GM18867 (cell line): ENCODE data around the gene C2CD3.

Source experiments
- ATAC-seq: cut with Tn5 transposase; IDR thresholded peaks from one replicate; pipeline ENCODE4 v1.9.1; 2021; ENCODE audit warnings: mild to moderate bottlenecking, moderate library complexity; ENCODE audit not compliant: unreplicated experiment

Gene C2CD3

GRCh38 chr11:74023276-74023675 lies 147.5 kb downstream of the C2CD3 start:
- no peak for ATAC-seq

DNA sequence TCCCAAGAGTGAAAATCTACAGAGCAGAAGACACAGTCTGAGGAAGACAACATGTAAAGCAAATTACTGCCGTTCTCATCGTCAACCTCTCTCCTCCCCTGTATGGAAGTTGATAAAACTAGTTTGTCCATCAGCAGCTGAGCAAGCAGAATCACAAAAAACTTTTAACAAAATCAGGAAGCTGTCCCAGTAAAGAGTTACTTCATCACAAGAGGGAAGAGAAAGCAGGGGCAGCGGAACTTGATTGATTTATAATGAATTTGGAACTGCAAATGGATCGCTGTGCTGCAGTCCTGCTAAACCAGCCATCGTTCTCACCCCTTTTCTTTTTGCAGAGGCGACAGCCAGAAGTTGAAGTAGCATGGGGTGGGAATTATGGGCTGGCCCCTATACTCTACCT lies 148.3 kb downstream of the C2CD3 start:
- no peak for ATAC-seq

GRCh38 chr11:74021998-74022397 lies 148.8 kb downstream of the C2CD3 start:
- no peak for ATAC-seq

GRCh38 chr11:74020539-74020938 lies 150.3 kb downstream of the C2CD3 start:
- ATAC-seq, result peak; percentile 59

GRCh38 chr11:74019860-74020259 lies 150.9 kb downstream of the C2CD3 start:
- ATAC-seq, result no peak

DNA sequence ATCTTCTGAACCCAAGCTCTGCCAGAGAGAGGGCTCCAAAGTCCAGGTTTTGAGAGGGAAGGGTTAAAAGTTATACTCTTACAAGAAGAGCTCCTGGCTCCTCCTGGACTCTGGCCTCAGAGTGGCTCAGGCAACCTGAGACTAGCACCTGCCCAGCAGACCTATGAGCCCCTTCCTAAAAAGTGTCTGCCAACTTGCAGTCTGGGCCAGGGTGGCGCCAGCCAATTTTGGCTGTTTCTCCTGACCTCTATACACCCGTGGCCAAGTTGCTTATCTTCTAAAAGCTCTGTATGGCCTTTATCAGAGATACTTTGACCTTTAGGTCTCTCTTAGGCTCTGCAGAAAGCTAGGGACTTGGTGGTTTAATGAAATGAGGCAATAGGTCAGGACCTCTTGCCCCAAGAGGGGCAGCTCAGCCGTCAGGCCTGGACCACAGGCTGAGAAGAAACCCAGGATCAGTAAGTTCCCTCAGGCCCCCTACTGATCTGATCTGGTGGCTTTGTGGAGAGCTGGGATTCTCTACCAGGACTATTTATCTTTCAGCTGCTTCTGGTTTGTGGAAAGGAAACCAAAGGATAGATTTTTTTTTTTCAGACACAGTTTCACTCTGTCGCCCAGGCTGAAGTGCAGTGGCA lies 151.6 kb downstream of the C2CD3 start:
- ATAC-seq, result no peak

GRCh38 chr11:74018331-74019005 lies 152.3 kb downstream of the C2CD3 start:
- no peak for ATAC-seq

- no peak for ATAC-seq
These were observed 153.2 kb downstream of the C2CD3 start for GRCh38 chr11:74017631-74018030.

DNA sequence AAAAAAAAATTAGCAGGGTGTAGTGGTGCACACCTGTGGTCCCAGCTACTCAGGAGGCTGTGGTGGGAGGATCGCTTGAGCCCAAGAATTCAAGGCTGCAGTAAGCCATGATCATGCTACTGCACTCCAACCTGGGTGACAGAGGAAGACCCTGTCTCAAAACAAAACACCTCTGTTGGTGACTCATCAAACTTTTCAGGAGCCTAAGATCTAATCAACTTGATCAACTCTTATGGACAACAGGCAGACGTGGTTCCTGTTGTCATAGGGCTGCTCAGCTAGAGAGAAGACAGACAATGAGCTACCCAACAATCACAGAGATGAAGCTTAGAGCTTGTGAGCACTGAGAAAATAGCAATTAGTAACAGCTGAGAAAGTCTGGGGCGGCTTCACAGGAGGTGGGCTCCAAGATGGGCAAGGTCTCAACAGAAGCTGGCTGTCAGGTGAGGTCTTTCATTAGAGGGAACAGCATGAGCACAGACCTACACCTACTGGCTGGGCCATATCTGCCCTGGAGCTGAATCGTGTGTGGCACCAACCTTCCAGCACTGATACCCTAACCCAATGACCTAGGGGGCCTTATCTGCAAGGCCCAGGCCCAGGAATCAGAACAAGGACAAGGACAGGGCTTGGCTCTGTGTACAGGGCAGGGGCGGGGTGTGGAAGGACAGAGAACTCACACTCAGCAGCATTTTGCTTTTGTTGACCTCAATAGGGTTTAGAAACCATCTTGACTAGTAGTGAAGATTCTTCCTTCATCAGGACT lies 154.7 kb downstream of the C2CD3 start:
- no peak for ATAC-seq

DNA sequence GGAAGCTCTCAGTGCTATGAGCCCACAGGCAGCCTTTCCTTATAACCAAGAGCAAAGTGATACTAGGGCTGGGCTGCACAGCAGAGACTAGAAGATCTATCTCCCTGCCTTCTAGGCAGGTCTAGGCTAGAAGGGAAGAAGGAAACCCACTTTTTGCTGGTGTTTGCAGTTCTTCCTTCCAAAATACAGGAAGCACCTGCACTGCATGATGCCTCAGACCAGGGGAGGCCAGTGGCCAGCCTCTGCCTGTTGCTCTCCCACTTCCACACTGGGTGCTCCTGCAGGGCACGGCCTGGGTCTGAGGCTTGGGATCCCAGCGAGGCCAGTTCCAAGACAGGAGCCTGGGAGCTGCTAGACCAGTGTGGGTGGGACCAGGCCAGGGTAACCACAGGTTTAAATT lies 155.9 kb downstream of the C2CD3 start:
- no peak for ATAC-seq

GRCh38 chr11:74013141-74013540 lies 157.7 kb downstream of the C2CD3 start:
- ATAC-seq, result no peak

- no peak for ATAC-seq
These were observed 158.6 kb downstream of the C2CD3 start for GRCh38 chr11:74012074-74012809.

DNA sequence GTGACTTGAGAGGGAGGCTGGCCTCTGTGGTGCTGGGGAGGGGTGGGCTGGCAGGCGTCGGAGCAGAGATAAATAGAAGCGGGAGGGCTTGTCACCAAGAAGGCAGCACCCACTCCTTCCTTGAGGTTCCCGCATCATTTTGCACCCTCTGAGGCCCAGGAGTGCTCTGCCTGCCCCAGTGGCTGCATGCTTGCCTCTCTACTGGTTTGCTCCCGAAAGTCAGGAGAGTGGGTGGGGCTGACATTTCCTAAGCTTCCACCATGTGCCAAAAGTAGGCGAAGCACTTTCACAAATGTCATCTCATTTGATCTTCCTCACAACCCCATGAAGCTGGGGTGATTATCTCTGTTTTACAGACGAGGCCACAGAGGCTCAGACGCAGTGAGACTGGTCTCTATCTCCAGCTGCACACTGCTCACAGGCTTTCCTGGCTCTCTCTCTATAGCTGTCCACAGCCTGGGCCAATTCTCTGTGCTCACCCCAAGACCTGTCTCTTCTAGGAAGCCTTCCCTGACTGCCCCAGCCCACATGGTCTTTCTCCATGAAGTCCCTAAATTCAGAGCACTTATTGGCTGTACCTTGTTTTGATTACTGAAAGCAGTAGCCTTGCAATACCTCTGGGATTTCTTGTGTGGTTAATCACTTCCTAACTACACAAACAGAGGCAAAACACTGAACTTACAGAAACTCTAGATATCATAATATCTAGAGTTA lies 159.3 kb downstream of the C2CD3 start:
- peak; percentile 79 for ATAC-seq

DNA sequence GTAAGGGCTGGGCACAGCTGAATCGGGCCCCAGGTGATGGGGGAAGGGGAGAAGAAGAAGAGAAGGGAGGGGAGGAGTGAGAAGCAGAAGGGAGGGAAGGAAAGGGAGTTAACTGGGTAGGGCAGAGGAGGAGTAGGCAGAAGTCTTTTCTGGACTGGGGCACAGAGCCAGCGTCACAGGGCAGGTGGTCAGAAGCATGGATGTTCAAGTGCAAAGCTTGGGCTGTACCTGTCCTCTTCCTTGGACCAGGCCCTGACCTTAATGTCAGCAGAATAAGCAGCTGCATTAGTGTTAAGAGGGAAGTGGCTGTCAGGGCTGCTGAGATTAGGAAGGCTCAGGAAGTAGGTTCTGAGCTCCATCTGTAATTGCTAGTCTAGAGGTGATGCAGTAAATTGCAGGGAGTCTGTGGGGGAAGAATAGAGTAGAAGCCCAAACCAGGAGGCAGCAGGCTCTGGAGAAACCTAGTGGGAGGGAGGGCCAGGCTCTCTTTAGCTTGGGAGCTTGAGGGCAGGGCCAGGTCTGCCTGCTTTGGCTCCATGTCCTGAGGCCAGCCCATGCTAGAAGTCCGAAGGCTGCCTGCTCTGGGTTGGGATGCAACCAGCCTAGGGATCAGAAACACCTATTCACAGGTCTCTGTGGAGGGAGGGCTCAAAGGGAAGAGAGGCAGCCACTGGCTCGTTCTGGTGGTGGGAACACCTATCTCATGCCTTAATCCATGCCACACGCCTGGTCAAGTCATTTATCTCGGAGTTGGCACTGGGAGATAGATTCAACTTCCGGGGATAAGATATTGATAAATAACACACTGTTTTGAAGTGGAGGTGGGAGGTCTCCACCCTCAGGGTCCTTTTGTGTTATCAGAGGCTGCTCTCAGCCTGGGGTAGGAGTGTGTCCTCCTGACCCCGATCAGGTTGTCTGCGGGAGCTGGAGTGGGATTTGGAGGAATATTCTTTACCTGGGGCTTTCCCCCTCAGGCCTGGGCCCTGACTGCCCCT lies 160.2 kb downstream of the C2CD3 start:
- no peak for ATAC-seq

DNA sequence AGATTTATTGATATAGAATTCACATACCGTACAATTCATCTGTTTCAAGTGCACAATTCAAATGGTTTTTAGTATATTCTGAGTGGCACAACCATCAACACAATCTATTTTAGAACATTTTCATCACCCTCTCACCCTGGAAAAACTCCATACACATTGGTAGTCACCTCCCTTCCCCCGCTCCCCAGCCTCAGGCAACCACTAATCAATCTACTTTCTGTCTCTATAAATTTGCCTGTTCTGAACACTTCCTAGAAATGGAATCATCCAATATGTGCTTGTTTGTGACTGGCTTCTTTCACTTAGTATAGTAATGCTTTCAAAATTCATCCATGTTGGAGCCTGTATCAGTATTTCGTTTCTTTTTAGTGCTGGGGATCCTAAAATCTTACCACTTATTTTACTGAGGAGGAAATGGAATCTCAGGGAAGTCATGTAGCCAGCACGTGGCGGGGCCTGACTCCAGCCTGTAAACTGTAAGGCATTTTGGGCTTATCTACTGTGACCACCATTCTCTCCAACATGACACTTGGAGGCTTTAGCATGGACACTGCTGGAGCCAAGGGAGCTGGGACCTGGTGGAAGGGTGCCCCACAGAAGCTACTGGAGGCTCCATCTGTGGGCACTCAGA lies 161.0 kb downstream of the C2CD3 start:
- no peak for ATAC-seq

DNA sequence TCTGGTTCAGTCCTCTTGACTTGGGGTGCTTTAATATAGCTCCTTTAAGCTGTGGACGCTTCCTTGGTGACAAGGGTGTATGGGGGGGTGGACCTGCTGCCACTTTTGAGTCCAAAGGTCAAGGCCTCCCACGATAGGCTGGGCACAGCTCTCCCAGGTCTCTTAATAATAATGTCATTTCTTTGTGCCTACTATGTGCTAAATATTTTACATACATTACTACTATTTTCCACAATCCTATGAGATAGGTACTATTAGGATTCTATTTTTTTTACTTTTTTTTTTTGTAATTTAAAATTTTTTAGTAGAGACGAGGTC lies 161.6 kb downstream of the C2CD3 start:
- ATAC-seq, result no peak

GRCh38 chr11:74008373-74009229 lies 162.2 kb downstream of the C2CD3 start, which contains the start of gene UCP3:
Gene UCP3, minus strand, starts transcription at chr11:74009085. Its CDS starts 2,043 bp downstream, at chr11:74007042.
- ATAC-seq, result no peak

GRCh38 chr11:74007691-74008372 lies 163.0 kb downstream of the C2CD3 start:
- no peak for ATAC-seq
